HG03571 (cell line): Measurements from ENCODE around the gene HEMK1.

ENCODE experiments used
- ATAC-seq: cut with Tn5 transposase; IDR thresholded peaks from one replicate; pipeline ENCODE4 v1.9.1; 2021; ENCODE audit not compliant: unreplicated experiment

Gene HEMK1

DNA sequence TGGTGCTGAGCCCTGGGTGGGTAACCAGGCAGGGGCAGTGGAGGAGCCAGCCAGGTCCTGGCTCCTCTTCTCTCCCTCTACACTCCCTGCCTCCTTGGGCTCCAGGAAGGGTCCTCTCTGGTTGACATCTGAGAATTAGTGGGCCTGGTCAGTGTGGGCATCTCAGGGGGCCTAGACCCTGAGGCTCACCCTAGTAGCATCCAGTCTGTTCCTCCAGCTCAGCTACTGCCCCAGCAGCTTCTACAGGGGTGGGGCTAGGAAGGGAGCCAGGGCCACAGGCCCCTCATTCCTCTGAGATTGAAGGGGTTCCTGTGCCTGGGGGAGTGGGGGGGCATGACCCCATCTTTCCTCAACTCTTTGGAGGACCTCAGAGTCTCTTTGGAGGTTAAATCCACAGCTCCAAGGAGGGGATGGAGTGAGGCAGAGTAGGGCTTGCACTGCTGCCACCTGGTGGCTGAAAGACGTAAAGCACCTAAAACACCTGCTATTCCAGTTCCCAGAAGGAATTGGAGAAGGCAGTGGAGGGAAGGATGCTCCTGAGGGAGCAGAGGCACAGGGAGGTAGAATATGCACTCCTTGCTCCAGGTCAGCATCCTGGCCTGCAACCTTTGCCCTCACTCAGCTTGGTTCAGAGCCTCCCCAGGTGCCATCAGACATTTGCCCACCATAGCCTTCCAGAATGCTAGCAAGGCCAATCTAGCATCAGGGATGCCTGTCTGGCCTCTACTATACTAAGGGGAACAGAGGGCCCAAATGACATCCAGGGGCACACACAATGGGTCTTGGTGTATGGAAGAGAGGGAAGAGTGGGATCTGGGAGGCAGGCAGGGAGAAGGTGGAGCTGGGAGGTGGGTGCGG lies 26.9 kb upstream of the HEMK1 start:
- no peak for ATAC-seq

DNA sequence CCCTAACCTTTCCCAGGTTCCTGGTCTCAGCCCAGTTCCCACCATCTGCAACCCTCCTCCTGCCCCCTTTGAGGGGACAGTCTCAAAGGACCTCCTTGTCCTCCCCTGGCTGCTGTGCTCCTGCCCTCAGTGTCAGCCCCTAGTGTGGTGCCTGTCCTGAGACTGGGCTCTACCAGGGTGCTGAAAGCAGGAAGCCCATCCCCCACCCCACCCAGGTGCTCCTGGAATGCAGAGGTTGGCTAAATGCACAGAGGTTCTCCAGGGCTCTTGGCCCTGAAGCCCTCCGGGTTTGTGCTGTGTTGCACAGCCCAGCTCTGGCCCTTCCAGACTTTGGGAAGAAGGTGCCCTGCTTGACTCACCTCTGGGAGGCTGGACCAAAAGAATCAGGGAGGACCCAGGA lies 23.5 kb upstream of the HEMK1 start:
- ATAC-seq: no peak

DNA sequence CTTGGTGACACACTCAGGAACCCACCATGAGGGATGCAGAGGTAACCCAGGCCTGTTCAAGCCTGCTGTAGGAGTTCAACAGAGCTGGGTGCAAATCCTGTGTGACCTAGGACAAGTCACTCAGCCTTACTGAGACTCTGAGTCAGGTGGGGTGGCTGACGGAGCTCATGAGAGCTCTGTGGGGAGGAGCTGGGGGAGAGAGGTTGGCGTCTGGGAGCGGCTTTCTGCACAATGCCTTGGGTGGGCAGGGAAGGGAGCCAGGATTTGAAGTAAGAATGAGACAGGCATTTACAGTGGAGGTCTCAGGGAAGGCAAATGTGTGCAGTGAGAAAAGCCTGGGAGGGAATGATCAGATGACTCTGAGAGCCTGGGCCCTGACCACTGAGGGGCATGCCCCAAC lies 20.1 kb upstream of the HEMK1 start:
- ATAC-seq: no peak

DNA sequence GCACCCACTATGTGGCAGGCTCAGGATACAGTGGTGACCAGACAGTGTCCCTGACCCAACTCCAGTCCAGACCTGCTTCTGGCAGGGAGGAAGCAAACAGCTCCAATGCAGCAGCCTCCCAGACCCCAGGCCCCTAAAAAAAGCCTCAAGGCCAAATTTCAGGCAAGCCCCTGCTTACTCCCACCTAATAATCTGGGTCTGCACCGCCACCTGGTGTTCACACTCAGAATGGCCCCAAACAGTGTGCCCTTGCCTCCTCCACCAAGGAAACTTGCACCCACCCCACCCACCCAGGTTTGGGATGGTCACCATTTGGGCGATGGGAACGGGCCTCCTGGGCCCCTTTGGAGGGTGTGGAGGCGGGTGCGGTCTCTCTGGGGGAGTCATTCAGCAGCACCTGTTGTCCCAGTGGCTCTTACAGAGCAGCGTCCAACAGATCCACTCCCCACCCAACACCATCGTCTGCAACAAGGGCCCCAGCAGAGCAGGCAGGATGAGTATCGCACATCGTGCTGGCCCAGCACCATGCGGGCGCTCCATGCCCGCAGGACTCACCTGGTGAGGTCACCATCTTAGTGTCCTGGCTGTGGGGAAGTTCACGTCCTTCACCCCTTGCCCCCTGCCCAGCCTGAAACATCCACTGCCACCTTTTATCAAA lies 19.1 kb upstream of the HEMK1 start:
- no peak for ATAC-seq

DNA sequence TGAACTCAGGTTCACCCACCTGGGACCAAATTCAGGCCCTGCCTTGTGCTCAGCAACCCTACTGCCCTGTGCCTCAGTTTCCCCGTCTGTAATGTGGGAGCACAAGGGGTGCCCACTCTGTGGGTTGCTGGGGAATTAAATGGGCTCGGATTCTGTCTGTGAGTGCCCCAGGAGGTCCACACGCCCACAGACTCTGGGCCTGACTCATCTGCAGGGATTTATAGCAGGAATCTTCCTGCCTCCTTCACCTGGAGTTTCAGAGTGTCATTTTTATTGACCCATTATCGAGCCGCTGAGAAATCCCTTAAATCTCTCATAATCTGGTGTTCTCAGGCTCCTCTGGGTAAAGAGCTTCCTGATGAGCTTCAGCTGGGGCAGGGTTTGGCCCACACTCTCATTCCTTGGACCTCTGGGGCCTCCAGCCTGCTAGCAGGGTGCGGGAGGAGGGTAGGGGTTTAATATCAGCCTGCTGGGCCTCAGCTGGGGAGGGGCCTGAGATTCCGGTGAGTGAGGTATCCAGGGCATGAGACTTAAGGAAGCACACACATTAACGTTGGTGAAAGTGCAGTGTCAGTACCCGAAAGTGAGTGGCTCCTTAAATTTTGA lies 18.2 kb upstream of the HEMK1 start:
- no peak for ATAC-seq

DNA sequence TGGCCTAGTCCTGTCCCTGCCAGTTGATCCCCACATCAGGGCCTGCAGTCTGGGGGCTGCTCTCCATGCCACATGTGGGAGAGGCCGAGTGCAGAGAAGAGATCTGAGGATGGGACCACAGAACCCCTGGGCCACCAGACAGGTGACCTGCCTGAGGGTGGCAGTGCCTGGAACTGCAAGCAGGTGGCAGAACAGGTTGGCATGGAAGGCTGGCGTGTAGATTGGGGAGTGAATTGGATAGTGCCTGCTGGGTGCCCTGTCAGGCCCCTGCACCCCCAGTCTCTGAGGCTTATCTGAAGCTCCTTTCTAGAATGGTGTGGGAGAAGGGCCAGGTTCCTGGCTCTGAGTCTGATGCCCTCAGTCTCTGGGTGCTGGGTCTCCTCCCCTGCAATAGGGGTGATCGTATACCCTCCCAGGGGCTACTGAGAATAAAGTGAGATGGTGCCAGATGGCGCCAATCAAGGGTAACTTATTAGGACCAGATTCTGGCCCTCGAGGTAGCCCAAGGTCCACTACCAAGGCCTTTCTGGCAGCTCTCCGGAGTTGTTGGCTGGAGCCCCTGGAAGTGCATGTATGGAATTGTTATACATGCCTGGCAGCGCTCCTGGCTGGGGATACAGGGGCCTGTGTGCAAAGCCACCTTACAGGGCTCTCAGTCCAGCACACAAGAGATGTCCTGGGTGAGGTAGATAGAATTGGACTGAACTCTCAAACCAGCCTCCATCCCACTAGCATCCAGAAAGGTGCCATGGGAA lies 17.5 kb upstream of the HEMK1 start:
- no peak for ATAC-seq

DNA sequence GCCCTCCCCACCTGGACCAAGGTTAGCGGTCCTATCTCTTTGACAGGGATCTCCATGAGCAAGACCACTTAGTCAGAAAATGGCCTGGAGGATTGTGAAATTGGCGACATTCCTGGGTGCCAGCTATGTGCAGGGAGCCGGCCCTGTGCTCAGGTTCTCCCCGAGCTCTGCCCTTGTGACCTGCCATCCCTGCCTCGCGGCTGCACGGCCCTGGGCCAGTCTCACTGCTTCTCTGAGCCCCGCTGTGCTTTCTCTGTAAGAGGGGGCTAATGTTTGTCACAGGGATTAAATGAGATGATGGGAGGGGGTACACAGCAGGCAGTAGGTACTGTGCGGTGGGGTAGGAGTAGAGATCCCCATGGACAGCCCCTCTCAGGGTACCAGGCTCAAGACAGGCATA lies 16.7 kb upstream of the HEMK1 start:
- no peak for ATAC-seq

DNA sequence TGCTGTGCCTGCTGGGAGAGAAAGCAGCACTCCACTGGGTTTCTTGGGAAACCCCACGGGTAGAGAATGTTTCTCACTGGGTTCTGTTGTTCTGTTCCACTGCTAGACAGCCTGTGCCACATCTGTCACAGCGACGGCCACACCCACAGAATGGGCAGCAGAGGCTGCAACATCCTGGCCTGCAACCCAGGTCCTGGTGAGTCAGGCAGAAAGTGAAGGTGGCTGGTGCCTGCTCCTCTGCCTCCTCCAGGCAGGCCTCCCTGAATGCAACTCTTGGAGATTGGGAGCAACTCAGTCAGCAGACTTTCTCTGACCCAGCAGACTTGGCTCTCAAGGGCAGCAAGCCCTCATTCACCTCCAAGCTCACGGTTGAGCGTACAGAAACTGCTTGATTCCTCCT lies 14.8 kb upstream of the HEMK1 start:
- ATAC-seq: no peak

DNA sequence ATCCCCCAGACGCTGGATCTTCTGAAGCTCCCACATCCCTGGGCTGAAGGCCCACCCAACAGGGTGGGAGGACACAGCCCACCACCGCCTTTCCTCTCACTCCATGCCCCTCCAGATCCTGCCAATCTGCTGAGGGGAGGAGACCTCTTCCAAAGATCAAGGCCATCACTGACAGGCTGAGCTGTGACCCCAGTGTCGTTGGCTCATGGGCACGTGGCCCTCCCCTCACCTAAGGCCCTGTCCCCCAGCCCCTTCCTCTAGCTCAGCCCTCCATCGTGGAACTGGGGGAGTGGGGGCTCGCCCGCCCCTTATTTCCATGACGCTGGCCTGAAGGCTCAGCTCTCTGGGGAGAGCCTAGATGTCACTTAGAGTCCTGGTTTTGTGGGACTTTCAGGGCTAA lies 12.2 kb upstream of the HEMK1 start:
- no peak for ATAC-seq

DNA sequence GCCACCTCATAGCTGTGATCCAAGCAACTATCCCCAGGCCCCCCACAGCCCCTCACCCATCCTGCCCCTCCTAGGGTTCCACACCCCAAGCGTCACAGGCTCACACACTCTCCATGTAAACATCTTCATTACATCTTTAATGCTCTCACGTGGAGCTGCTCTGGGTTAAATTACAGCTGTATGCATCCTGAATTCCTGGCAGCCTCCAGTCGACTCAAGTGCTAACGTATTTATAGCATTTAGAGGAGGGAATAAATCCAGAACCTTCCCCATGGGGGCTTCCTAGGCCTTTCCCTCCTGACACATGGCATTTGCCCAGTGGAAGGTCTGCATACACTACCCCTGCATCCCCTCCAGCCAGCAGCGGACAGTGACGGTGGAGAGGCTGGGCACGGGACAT lies 11.4 kb upstream of the HEMK1 start:
- no peak for ATAC-seq

DNA sequence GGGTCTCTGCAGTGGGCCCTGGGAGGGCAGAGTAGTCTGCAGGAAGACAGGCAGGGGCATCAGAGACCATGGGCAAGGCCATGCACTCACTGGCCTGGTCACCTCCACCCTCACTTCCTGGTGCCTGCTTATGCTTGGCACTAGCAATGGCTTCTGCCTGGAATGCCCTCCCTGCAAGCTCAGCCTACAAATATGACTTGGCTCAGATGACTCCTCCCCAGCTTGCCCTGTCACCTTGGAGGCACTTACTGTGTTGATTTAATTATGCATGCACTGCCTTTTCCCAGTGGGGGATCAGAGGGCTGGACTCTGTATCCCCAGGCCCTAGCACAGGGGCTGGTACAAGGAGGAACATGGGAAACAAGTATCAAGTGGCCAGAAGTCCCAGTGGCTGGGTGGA lies 9.6 kb upstream of the HEMK1 start:
- ATAC-seq: no peak

DNA sequence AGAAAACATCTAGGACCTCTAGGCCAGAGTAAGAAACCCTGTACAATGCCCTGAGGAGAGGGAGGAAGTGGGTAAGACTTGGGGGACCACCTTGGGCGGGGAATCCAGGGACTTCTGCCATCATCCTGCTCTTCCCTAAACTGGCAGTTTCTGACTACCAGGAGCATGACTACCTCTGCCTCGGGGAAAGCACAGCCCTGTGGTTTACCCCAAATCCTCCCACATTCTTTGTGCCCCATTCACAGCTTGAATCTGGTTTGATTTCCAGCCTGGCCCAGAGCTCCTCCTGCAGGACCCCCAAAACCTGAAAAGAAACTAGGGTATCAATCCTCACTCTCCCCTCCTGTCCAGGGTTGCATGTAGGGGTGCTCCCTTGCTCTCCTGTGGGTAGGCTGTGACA lies 6.5 kb upstream of the HEMK1 start:
- no peak for ATAC-seq

DNA sequence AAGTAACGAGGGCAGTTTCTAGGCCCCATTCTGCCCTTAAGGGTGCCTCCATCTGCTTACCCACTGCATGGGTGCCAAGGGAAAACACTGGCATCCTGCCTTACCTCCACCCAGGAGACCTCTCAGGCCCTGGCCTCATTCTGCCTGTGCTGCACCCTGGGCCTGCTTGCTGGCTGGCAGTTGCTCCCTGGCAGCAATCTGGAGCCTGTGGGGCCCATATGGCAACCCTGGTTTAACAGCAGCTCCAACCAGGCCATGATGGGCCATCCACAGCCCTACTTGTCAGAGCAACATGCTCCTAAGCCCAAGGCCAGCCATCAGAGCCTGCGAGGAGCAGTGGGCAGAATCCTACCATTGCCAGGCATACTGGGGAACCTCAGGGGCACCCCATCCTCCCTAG lies 5.5 kb upstream of the HEMK1 start:
- no peak for ATAC-seq

DNA sequence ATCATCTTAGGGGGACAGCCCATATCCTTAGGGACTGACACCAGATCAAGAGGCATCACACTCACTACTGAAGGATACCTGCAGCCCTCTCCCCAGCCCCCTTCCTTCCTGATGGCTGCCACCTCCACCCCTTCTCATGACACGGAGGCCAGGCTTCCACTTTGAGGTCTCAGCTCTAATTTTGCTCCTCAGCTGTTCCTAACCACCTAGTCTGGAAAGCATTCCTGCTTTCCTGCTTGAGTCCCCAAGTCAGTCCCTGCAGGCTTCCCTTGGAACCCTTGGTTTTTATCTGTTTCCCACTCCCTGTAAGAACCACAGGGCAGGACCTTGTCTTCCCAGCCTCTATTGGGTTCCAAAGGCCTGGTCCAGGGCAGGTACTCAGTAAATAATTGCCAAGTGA lies 5.0 kb upstream of the HEMK1 start:
- ATAC-seq: no peak

DNA sequence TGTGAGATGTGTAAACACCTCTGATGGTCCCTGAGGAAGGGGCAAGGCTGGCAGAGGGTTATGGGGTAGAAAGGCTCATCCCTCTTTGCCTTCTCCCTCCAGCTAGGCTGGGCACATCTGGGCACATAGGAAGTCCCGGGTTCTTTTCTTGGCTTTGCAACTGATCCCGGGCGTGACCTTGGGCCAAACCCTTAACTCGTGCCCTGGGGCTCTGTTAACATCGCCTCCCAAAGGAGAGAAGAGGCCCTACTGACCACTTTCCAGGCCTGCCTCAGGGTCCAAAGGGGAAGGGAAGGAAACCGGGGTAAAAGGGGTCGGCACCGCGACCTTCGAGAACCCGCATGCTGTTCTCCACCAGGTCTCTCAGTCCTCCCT lies 2.3 kb upstream of the HEMK1 start:
- ATAC-seq: no peak

DNA sequence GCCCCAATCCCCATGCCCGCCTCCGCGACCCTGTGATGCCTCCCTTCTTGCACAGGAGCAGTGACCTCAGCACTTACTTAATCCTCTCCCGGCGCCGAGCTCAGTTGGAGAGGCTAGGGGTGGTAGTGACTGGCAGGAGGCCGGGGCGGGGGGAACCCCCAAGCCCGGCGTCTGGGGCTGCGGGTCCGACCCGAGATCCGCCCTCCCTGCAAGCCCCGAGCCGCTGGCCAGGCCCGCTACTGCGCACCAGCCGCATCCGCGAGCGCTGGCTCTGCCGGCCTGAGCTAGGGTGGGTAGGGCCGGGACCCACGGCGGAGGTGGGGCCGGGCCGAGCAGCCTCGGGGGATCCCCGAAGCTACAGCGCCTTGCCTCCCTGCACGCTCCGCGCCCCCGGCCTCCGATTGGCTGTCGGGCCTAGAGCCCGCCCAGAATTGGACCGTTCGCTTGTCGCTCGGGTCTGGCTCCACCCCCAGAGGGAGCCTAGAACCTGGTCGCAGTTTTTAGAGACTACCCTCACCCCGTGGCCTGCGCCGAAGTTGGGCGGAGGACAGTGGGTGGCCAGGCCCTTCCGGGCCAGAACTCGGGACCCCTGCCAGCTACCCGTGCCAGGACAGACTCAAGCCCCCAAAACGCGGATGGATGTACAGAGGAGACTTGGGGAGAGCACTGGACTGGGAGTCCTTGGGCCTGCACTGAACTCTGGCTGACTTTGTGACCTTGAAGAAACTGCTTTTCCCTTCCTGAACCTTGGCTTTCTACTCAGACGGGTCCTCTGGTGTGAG lies 1.7 kb upstream of the HEMK1 start, which contains the start of gene C3orf18:
Gene C3orf18 (minus strand): TSS at position 362 of the 782 bp plus-strand sequence. CDS start 2,048 bp downstream, outside the sequence.
- ATAC-seq: peak; percentile 80

DNA sequence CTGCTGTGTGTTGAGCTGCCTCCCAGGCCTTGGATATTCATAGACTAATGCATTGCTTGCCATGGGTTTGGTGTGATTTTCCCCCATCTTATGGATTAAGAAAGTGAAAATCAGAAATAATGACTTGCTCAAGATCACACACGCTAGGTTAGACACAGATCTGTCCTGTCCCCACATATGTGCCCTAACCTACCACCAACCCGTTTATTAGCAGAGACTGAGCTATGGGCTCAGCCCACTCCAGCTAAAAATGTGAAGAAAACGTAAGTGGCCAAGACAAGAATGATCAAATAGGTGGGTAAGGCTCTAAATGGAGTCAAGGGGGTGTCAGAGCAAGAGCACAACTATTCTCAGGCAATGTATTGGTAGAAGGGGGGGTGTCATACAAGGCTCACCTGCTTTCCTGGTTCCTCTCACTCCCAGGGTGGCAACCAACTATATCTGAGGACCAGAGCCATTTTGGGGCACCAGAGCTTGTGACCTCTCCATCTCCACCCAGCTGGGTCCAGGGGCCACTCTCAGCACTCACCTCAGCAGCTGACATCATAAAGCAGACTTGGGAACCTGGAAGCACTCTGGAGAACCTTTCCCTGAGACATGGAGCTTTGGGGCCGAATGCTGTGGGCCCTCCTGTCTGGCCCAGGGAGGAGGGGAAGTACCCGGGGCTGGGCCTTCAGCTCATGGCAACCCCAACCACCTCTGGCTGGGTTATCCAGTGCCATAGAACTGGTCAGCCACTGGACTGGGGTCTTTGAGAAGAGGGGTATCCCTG lies 1.4 kb downstream of the HEMK1 start:
- no peak for ATAC-seq

DNA sequence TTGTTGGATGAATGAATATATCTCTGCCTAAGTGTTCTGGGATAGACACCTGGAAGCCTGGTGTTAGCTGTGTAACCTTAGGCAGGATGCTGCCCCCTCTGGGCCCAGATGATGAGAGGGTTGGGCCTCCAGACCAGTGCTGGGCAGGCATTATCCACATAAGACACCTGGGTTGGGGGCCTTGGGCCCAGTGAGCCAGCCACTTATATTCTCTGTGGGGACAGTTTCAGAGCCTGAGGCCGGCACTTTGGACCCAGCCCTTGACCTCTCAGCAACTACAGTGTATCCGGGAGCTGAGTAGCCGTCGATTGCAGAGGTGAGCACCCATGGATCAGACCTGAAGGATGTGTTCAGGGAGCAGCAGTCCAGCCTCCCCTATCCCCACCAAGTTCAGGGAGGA lies 2.2 kb downstream of the HEMK1 start:
- no peak for ATAC-seq

DNA sequence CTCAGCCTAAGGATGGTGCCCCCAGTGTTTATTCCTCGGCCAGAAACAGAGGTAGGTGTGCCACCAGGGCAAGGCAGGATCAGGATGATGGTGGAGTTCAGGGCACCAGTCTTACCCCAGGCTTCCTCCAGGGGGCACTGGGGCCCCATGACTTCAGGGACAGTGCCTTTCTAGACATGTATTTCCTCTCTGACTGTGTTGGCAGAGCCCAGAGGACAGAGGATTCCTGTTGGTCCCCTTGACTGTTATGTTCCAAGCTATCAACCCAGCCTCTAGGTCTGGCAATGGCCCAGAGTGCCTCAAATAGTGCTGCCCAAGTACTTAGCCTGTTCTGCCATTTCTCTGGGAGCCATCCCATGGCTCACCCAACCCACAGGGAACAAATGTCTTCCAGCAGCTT lies 2.8 kb downstream of the HEMK1 start:
- no peak for ATAC-seq

DNA sequence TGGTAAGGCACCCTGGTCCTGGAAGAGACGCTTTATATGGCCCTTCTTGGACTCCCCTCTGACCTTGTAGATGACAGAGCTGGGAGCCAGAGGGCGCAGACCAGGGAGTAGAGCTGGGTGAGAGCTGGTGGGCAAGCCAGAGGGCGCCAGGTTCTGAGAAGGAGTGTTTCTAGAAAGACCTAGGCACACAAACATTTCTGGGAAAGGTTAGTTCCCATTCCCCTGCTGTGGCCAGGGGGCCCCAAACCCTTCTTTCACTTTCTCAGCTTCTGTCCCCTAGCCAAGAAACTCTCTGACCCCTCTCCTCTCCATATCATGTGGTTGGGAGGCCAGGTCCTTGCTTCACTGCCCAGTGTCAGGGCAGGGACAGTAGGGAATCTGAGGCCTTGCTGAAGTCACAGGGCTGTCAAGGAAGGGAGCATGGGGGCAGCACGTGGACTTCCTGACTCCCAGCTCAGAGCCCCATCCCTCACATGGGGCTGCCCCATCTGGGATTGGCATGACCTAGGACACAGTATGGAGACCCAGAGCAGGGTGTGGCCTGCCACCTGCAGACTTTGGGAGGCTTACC lies 3.6 kb downstream of the HEMK1 start:
- ATAC-seq: no peak
